MCF 10A (cell line): Measurements from ENCODE around the gene SPATA3. TPM values are rescaled to one million over a fixed set of nuclear protein-coding genes. Genes with fewer than 3 reads are reported as not detected.

Experiments used
- BruUV-seq: library from RNA; stranded (reverse); fragments of 400-500 nt; replicated peaks from 2 replicates; lab custom pipeline; 2021; lab: Mats Ljungman, UMichigan
- CTCF ChIA-PET: fragments of 300-600 bp; sonication (Branson Sonifier 250); formaldehyde crosslinking; extraction: SDS; loops from one replicate; lab custom pipeline; 2021; ENCODE audit warnings: antibody characterized with exemption, inconsistent platforms; lab: Yijun Ruan, JAX
- POLR2A ChIA-PET: fragments of 300-600, 350-650 bp; sonication (Branson Sonifier 250); formaldehyde crosslinking; extraction: SDS; loops from one replicate; lab custom pipeline; 2020; ENCODE audit warnings: antibody characterized with exemption, inconsistent platforms; lab: Yijun Ruan, JAX
- DNase-seq: peaks from one replicate; pipeline ENCODE4 v3.0.0-alpha.2; 2018; ENCODE audit not compliant: unreplicated experiment
- H3K27ac Mint-ChIP-seq: one replicate; pipeline ENCODE4 v1.8.0; 2022; ENCODE audit warnings: mild to moderate bottlenecking, low read depth, mixed read lengths; ENCODE audit not compliant: unreplicated experiment
- H3K27me3 Mint-ChIP-seq: one replicate; pipeline ENCODE4 v1.8.0; 2022; ENCODE audit warnings: mixed read lengths; ENCODE audit not compliant: insufficient read depth, unreplicated experiment
- H3K36me3 Mint-ChIP-seq: one replicate; pipeline ENCODE4 v1.8.0; 2022; ENCODE audit warnings: mild to moderate bottlenecking, moderate library complexity, mixed read lengths; ENCODE audit not compliant: insufficient read depth, unreplicated experiment
- H3K4me1 Mint-ChIP-seq: one replicate; pipeline ENCODE4 v1.8.0; 2022; ENCODE audit warnings: mixed read lengths; ENCODE audit not compliant: insufficient read depth, unreplicated experiment
- H3K4me3 Mint-ChIP-seq: one replicate; pipeline ENCODE4 v1.8.0; 2022; ENCODE audit warnings: mild to moderate bottlenecking, moderate library complexity, mixed read lengths; ENCODE audit not compliant: unreplicated experiment
- H3K9me3 Mint-ChIP-seq: one replicate; pipeline ENCODE4 v1.8.0; 2022; ENCODE audit warnings: mixed read lengths; ENCODE audit not compliant: unreplicated experiment
- CTCF ChIP-seq: fragments of 200-600 bp; IDR thresholded peaks from one replicate; pipeline ENCODE4 v1.8.0; 2022; ENCODE audit warnings: antibody characterized with exemption, mild to moderate bottlenecking; ENCODE audit not compliant: unreplicated experiment
- intact Hi-C: fragments of 100-400 bp; cut with micrococcal nuclease; formaldehyde crosslinking; loops from 2 replicates; pipeline ENCODE4 v1.14.1; 2022
- total RNA-seq: library from RNA; stranded (reverse); gene quantifications from 2 replicates; pipeline ENCODE4 v1.2.3, GENCODE V29; 2022

Gene SPATA3
- total RNA-seq, 1 experiment from 2014 or later = not detected

- ChIA-PET CTCF (interaction anchor here (1.0 kb wide), 1 partner anchor 37 kb away, joined by 3 read pairs; no protein-coding TSS in a partner anchor), POLR2A (interaction anchor here (0.6 to 0.8 kb wide), 2 partner anchors 11 to 99 kb away, joined by 3 read pairs; no protein-coding TSS in a partner anchor)
- no peak for DNase-seq
- Mint-ChIP-seq H3K36me3 (no peaks in the 10 kb centered on the region), H3K4me1 (peaks cover 13% of the 10 kb centered on the region), H3K4me3 (peak overlapping the region; percentile 70), H3K27ac (no peak overlapping the region), H3K27me3 (no peaks in the 10 kb centered on the region), H3K9me3 (peaks cover 6% of the 10 kb centered on the region)
- no peak for TF ChIP-seq CTCF
- BruUV-seq = no TSS peak
- intact Hi-C loops = no loop called here
Measured at GRCh38 chr2:230957756-230958391, 38.0 kb upstream of the SPATA3 start.

- Mint-ChIP-seq H3K4me3 (no peak overlapping the region), H3K4me1 (peaks cover 13% of the 10 kb centered on the region), H3K9me3 (no peaks in the 10 kb centered on the region), H3K36me3 (no peaks in the 10 kb centered on the region), H3K27ac (no peak overlapping the region), H3K27me3 (no peaks in the 10 kb centered on the region)
- intact Hi-C loops = no loop called here
- CTCF ChIA-PET = interaction anchor here (0.7 to 0.8 kb wide), 2 partner anchors 45 to 95 kb away, joined by 3 read pairs; no protein-coding TSS in a partner anchor
- POLR2A ChIA-PET = interaction anchor here (0.6 kb wide), 2 partner anchors 247 to 1161 kb away, joined by 3 read pairs; no protein-coding TSS in a partner anchor
- BruUV-seq = no TSS peak
- no peak for TF ChIP-seq CTCF
- no peak for DNase-seq
Measured at GRCh38 chr2:230958820-230959756, 36.8 kb upstream of the SPATA3 start.

GRCh38 chr2:230960026-230960425 lies 35.9 kb upstream of the SPATA3 start:
- no TSS peak for BruUV-seq
- no peak for TF ChIP-seq CTCF
- ChIA-PET POLR2A (interaction anchor here (0.6 kb wide), 1 partner anchor 248 kb away, joined by 3 read pairs; no protein-coding TSS in a partner anchor), CTCF (no interaction called here)
- Mint-ChIP-seq H3K27me3 (no peaks in the 10 kb centered on the region), H3K9me3 (no peaks in the 10 kb centered on the region), H3K4me1 (peaks cover 13% of the 10 kb centered on the region), H3K36me3 (no peaks in the 10 kb centered on the region), H3K27ac (no peak overlapping the region), H3K4me3 (no peak overlapping the region)
- DNase-seq = no peak
- intact Hi-C loops = no loop called here

- no TSS peak for BruUV-seq
- H3K9me3 Mint-ChIP-seq = no peaks in the 10 kb centered on the region
- intact Hi-C loops = no loop called here
- POLR2A ChIA-PET = no interaction called here
- no peak for DNase-seq
- CTCF ChIA-PET = interaction anchor here (0.6 kb wide), 1 partner anchor 26 kb away, joined by 3 read pairs; no protein-coding TSS in a partner anchor
- H3K4me1 Mint-ChIP-seq = peaks cover 13% of the 10 kb centered on the region
- H3K36me3 Mint-ChIP-seq = no peaks in the 10 kb centered on the region
- no peak for TF ChIP-seq CTCF
- no peaks in the 10 kb centered on the region for H3K27me3 Mint-ChIP-seq
- H3K4me3 Mint-ChIP-seq = no peak overlapping the region
- H3K27ac Mint-ChIP-seq = no peak overlapping the region
Measured at GRCh38 chr2:230961091-230961491, 34.8 kb upstream of the SPATA3 start.
